ENCODE results near the gene EML6.
A peak's percentile ranks its signal among the peaks of the same experiment; 100 is the strongest.
"Not testable (repeated sequence)": the region's sequence is repeated elsewhere in the genome, so short reads cannot be mapped to it uniquely, and the experiment has no call there.

The EML6 gene

GRCh38 chr2:54808661-54809060, 85.2 kb downstream of the EML6 start:
- no peak for DNase-seq

GRCh38 chr2:54809819-54810218, 86.4 kb downstream of the EML6 start:
- DNase-seq = no peak

DNA sequence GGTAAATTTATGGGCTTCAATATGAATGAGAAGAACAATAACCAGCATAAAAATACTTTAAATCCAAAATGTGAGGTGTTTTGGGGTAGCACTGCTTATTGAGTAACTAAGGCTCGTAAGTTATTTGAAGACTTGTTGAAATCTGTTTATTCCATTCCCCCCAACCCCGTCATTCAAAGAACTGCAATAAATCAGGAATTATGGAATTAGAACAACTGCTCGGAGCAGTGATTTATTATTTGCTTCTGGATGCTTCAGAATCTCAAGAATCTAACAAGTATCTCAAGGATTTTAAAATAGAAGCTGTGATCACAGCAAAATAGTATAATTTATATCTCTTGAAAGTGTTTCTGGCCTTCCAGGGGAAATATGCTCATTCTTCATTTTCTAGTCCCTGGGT, 86.8 kb downstream of the EML6 start:
- no peak for DNase-seq

DNA sequence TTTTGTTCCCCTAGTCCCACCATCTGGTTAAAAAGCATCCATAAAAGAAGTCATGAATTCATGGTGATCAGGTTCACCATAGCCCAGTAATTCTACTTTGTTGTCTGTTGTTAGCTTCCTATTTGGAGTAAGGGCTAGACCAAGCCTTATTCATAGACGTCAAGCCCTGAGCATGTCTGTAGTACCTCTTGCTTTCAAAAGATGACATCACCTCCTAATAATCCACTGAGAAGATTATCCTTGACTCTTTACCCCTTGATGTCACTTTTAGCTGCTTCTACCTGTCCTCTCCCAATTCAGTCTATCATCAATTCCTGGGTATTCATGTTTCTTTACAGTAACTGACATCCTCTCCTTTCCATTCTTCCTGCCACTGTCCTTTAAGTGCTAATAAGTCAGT, 90.1 kb downstream of the EML6 start:
- no peak for DNase-seq

DNA sequence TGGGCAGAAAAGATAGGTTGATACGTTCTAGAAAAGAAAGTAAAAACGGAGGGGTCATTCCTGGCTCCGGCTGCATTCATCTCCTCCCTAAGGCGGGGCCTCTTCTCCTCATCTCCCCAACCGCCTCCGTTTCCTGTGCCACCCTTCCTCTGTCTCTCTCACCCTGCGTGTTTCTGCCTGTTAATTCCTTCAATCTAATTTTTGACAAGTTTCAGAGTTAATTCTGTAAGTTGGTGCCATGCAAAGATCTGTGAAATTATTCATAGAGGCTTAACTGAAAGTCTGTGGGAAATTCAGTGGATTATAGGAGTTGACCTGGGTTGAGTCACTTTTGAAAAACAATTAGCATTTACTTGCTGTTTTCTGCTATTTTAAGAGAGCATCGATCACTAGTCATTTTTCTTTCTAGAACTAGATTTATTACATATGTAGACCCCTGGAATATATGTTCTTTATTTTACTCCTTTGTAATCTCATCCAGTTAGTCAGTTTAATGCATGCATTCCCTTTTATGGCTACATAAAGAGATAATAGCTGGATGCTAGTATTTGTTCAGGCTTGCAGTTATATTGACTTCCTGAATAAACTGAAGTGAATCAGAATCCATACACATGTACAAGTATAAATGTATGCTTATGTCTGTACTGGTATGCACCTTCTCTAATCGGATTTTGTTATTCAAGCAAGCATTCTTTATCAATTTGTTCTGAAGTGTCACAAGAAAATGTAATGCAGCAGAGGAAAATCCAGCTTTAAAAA, 91.1 kb downstream of the EML6 start:
- no peak for DNase-seq

- DNase-seq = no peak
These were observed 91.7 kb downstream of the EML6 start for GRCh38 chr2:54815148-54815539.

- no peak for DNase-seq
These were observed 94.8 kb downstream of the EML6 start for GRCh38 chr2:54818226-54818625.

DNA sequence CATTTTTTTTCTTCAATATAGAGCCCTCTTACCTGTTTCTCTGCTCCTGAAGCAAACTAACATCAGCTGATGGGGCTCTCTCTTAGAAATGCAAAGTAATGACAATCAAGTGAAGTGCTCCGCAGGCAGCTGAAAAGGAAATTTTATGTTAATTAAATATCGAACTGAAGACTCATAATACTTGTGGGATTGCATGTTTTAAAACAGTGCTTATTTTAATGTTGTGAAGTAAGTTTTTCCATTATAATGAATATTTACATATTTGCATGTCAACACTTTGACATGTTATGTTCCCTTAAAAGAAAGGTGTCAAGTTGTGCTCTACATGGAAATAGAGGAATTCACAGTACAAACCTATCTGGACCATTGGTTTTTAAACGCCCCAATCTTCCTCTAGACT, 97.1 kb downstream of the EML6 start:
- no peak for DNase-seq

DNA sequence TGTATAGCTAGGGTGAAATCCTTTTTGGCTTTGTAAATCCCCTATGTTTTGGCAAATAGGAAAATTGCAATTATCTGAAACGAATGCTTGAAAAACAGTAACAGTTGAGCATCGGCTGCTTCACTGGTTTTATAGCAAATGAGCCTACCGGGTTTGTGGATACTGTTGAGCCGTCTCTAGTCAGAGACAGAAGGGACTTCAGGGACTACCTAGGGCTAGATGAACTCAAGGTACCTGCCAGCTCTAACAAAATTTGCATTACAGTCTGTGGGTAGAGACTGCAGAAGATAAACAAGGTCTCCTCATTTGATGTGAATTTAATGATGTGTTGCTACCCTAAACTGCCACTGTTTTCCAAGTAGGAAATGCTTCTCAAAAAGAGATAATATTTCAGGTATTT, 101.1 kb downstream of the EML6 start:
- DNase-seq = no peak

DNA sequence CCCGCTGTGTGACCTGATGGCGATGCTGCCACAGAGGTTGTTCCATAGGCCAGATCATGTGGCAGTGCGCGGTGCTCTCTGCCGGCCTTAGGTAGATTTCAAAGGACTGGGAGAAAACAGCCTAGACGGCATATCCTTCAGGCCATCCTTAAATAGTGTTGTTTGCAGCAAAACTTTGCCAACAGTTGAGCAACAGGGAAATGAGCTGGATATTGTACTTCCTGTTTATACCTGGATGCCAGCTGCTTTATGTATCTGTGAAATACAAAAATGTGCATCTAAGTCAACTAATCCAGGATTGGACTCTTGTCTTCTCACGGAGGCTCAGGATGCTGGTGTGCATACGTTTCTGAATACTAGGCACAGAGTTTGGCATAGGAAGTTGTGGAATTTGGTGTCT, 107.1 kb downstream of the EML6 start:
- DNase-seq = no peak

DNA sequence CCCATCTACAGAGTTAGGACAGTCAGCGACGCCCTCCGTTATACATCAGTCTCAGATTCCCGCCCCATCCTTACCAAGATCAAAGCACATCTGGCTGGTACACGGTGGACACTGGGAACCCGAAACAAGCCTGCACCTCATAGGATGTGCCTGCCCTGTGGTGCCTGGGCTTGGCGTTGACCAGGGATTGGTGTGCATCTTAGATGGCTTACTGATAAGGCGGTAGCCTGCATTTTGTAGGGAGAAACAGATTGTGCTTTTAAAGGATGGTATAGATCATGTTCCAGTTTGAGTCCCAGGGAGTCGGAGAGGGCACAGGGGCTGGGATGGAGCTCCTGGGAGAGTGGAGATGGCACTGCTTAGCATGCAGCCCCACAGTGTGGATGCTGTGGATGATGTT, 108.0 kb downstream of the EML6 start:
- DNase-seq = no peak

- DNase-seq = no peak
These were observed 111.3 kb downstream of the EML6 start for GRCh38 chr2:54834721-54835120.

- no peak for DNase-seq
These were observed 113.0 kb downstream of the EML6 start for GRCh38 chr2:54836477-54836876.

DNA sequence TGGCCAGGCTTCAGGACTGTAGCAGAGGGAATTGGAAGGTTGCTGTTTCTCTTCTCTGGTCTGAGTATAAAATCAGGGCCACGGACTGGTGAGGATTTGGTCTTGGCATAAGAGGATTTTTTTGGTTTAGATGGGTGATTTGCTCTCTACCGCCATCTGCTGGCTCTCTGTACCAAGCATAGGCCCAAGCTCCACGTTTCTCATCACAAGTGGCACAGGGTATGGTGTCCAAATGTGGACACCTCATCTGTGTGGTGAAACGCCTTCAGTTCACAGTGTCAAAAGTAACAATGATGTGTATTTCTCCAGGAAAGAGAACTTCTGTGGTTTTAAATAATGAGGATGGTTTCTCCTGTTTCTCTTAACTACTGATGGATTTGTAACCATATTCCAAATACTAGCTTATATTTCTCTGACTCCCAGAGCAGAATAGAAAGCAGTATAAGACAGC, 115.1 kb downstream of the EML6 start:
- DNase-seq = peak; percentile 32 to 62

GRCh38 chr2:54839461-54840255, 116.2 kb downstream of the EML6 start:
- no peak for DNase-seq

DNA sequence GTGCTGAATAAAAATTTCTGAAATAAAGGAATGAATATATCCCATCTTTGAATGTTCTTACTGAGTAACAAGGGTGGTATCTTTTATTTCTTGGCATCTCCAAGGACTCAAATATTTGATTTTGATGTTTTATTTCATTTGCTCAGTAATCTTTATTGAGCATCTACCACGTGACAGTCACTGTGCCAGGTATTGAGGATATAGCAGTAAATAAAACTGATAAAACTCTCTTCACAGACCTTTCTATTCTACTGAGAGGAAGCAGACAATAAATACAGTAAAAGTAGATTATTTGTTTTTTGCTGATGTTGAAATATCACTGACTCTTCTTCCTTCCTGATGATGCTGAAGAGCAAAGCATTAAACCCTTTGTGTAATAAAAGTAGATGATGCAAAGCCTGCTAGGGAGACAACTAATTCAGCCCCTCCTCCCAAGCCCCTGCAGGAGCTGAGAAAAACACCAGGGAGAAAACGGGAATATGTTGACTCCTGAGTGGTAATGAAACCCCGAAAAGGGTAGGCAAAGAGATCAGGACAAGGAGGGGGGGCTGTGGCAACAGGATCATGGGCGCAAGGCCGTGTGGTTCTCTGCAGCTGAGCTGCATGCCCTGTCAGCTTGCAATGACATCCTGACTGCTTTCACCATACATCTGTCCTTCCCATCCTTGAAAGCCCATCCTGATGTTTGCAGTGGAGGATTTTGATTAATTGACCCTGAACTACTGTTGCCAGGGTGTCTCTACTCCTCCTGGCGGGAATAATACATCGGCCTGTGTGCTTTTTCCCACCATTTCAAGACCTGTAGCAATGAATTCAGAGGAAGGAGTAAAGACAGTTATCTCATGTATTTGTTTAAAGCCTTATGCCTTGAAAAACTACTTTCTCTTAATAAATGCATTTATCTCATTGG, 117.4 kb downstream of the EML6 start:
- DNase-seq = no peak

- DNase-seq = not testable (repeated sequence)
These were observed 118.0 kb downstream of the EML6 start for GRCh38 chr2:54841500-54841899.

DNA sequence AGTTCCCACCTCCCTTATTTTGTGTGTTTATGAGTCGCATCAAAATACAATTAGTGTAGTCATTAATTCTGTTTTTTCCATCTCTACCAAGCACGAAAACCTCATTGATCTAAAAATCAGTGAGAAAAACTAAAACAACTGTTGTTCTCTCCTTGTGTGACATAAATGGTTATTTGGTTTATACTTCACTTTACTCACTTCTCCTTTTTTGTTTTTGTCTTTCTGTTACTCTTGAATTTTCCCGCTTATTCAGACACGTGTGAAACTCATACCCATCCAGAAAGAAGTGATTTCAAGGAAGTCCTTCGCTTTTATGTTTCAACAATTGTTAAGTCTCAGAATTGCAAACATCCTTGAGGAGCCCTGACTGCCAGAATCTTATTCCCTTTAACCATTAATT, 121.6 kb downstream of the EML6 start:
- no peak for DNase-seq

DNA sequence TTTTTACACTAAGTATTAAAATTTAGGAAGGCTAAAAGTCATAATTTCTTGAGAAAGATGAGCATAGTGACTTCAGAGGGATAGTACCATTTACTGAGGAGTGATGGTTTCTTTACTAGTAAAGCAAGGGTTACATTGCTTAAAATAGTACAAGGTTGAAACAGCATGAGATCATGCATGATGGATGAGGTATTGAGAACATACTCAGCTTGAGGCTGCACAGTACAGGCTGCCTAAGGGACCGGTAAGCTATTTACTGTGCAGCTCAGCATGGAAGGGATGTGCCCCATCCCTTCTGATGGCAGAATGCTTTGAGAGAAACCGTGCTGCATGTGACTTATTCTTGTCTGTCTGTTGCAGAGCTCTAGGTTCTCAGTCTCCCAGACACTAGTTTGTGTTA, 122.1 kb downstream of the EML6 start:
- DNase-seq = no peak

- no peak for DNase-seq
These were observed 127.0 kb downstream of the EML6 start for GRCh38 chr2:54850171-54851122.

- no peak for DNase-seq
These were observed 130.3 kb downstream of the EML6 start for GRCh38 chr2:54853616-54854310.

Data from activated CD4-positive, alpha-beta T cell treated with anti-CD3 and anti-CD28 coated beads for 4 hours (primary cell).